Natural killer cell treated with Interleukin-12 subunit alpha and Interleukin-12 subunit beta and Interleukin-15 and Interleukin-18, amount 100 ng/mL, for 72 hours (primary cell): ENCODE measurements around the gene PCCA. TPM values are rescaled to one million over a fixed set of nuclear protein-coding genes. Genes with fewer than 3 reads are reported as not detected.
"Not testable (repeated sequence)": the region's sequence is repeated elsewhere in the genome, so short reads cannot be mapped to it uniquely, and the experiment has no call there.

Experiments
- ATAC-seq, 2 donors: fragments of 150-1000 bp; cut with Tn5 transposase in 1 of 2; sonication (Bioruptor Pico), chemical (Tn5 transposase) in 1 of 2; 2 replicates each; pipeline ENCODE4 v1.10.0; 2021
- DNase-seq: peaks from one replicate; pipeline ENCODE4 v3.0.0; 2022; ENCODE audit warnings: low spot score
- H3K27ac Mint-ChIP-seq, 2 donors: 1 replicate in 1 of 2; 2 replicates in 1 of 2; pipeline ENCODE4 v1.8.0; 2022; ENCODE audit warnings: mixed read lengths in 2 of 2, mild to moderate bottlenecking in 1 of 2, moderate library complexity in 1 of 2
- H3K27me3 Mint-ChIP-seq, 2 donors: 1 replicate in 1 of 2; 2 replicates in 1 of 2; pipeline ENCODE4 v1.8.0; 2022; ENCODE audit warnings: mixed read lengths in 2 of 2
- H3K36me3 Mint-ChIP-seq: one replicate; pipeline ENCODE4 v1.8.0; 2022; ENCODE audit warnings: mixed read lengths
- H3K4me1 Mint-ChIP-seq, 2 donors: 1 replicate in 1 of 2; 2 replicates in 1 of 2; pipeline ENCODE4 v1.8.0; 2022; ENCODE audit warnings: low read depth in 2 of 2, mixed read lengths in 2 of 2, mild to moderate bottlenecking in 1 of 2
- H3K4me3 Mint-ChIP-seq: one replicate; pipeline ENCODE4 v1.8.0; 2022; ENCODE audit warnings: mixed read lengths
- H3K9me3 Mint-ChIP-seq: 2 replicates; pipeline ENCODE4 v1.8.0; 2022; ENCODE audit warnings: mixed read lengths
- total RNA-seq, 2 donors: library from RNA; stranded (reverse); gene quantifications; one replicate each; pipeline ENCODE4 v1.2.3, GENCODE V29; 2022

The PCCA gene
- total RNA-seq, 2 donors from 2014 or later: 9.1 to 27.1 TPM

DNA sequence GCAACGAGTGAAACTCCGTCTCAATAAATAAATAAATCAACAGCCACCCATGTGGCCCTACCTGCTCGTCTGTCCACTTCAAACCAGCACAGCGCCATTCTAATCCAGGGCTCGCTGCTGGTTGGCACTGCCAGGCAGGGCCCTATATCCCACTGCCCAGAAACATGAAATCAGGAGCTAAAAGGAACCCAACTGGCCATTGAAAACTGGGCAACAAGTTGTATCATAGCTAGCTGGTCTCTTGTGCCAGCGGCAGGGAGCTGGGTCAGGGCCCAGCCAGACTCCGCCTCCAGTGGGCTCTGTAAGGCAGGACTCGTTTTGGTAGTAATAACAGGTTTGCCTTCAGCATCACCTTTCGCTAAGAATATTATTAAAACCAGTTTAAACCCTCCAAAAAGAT lies 460.4 kb downstream of the PCCA start:
- H3K27me3 Mint-ChIP-seq: no peaks in the 10 kb centered on the region
- ATAC-seq (no peak), DNase-seq (no peak)
- no peaks in the 10 kb centered on the region for H3K36me3 Mint-ChIP-seq
- H3K9me3 Mint-ChIP-seq: no peaks in the 10 kb centered on the region
- no peaks in the 10 kb centered on the region for H3K4me1 Mint-ChIP-seq
- no peak overlapping the region for H3K4me3 Mint-ChIP-seq
- no peak overlapping the region for H3K27ac Mint-ChIP-seq

GRCh38 chr13:100552755-100553154 lies 463.9 kb downstream of the PCCA start:
- Mint-ChIP-seq H3K36me3 (no peaks in the 10 kb centered on the region), H3K9me3 (no peaks in the 10 kb centered on the region), H3K27ac (no peak overlapping the region), H3K4me3 (no peak overlapping the region), H3K4me1 (no peaks in the 10 kb centered on the region), H3K27me3 (no peaks in the 10 kb centered on the region)
- DNase-seq: no peak
- no peak for ATAC-seq

- Mint-ChIP-seq H3K27ac (no peak overlapping the region), H3K9me3 (no peaks in the 10 kb centered on the region), H3K4me1 (no peaks in the 10 kb centered on the region), H3K36me3 (no peaks in the 10 kb centered on the region), H3K27me3 (no peaks in the 10 kb centered on the region), H3K4me3 (no peak overlapping the region)
- no peak for ATAC-seq
- DNase-seq: no peak
These were observed 471.0 kb downstream of the PCCA start for GRCh38 chr13:100559886-100560285.

DNA sequence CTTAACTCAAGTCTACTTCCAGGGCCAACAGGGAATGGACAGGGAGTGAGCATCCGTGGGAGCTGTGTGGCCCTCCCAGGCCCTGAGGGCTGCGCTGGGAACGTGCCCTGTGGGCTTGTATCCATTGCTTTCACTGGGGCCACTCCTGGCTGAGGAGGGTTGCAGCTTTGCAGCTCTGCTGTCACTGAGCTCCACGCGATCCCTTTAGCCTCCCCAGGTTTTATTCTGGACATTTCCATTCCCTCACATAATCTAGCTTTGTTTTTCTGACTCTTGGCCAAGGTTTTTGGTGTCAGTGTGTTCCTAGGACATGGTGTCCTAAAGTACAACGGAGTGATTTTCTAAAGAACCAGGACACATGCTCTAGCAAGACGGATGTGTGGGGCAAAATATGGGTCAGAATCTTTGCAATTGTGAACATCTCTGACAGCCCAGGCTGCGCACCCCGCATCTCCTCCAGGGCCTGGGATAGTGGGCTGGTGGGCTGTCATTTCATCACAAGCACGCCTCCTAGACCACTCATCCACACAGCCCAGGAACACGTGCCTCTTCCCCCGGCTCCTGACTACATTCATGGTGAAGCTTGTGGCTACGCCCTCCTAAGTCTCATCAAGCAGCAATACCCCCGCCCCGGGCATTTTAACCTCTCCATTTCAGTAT lies 471.7 kb downstream of the PCCA start:
- Mint-ChIP-seq H3K9me3 (no peaks in the 10 kb centered on the region), H3K27ac (no peak overlapping the region), H3K36me3 (no peaks in the 10 kb centered on the region), H3K4me1 (peaks cover 0 to 2% of the 10 kb centered on the region in 2 donors), H3K4me3 (no peak overlapping the region), H3K27me3 (no peaks in the 10 kb centered on the region)
- DNase-seq (no peak), ATAC-seq (no peak)

GRCh38 chr13:100561158-100561499 lies 472.2 kb downstream of the PCCA start:
- Mint-ChIP-seq H3K36me3 (no peaks in the 10 kb centered on the region), H3K27me3 (no peaks in the 10 kb centered on the region), H3K9me3 (no peaks in the 10 kb centered on the region), H3K4me1 (peaks cover 0 to 4% of the 10 kb centered on the region in 2 donors), H3K27ac (no peak overlapping the region), H3K4me3 (no peak overlapping the region)
- DNase-seq (no peak), ATAC-seq (no peak)

DNA sequence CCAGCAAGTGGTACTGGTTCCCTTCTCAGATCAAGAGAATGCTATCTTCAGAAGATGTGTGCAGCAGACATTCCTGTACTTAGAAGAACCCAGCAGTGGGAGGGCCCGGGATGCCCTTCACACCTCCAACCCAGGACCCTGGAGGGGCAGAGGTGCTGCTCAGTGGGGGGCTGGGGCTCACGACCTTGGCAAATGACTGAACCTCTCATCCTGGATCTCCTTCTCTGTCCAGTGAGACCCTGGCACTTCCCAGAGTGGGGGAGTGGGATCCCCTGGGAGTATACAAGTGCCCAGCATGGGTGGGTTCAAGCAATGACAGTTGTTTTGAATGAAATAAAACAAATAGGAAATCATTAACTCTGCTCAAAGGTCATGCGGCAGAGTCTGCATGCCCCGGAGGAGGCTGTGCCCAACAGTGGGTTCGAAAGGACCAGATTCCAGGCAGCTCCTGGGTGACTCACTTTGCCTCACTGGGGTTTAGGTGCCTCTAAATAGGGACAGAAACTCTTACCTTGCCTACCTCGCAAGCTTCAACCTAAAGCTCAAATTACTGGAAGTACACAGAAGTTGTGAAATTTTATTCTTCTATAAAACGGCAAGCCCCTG lies 472.8 kb downstream of the PCCA start:
- ATAC-seq (no peak), DNase-seq (no peak)
- Mint-ChIP-seq H3K27me3 (no peaks in the 10 kb centered on the region), H3K4me1 (peaks cover 0 to 4% of the 10 kb centered on the region in 2 donors), H3K27ac (no peak overlapping the region), H3K4me3 (no peak overlapping the region), H3K36me3 (no peaks in the 10 kb centered on the region), H3K9me3 (no peaks in the 10 kb centered on the region)

DNA sequence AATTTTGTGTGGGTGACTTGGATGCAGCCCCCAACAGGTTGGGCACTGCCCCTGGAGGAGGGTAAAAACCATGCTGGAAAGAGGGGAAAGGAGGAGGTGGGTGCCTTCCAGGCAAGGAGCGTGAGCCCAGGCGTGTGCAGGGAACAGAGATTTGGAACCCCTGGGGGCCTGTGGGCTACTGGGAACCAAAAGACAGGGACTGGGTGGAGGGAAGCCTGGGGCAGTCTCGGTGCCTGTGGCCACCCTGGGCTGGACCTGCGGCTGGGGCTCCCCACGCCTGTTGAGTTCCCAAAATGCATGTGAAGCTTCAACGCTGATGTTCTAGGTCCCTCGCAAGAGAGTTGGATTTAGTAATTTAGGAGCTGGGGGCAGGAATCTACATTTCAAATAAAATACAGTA lies 474.9 kb downstream of the PCCA start:
- Mint-ChIP-seq H3K4me1 (peaks cover 0 to 8% of the 10 kb centered on the region in 2 donors), H3K27ac (peak overlapping the region in 1 of 2 donors; percentile 57), H3K4me3 (no peak overlapping the region), H3K9me3 (no peaks in the 10 kb centered on the region), H3K27me3 (no peaks in the 10 kb centered on the region), H3K36me3 (no peaks in the 10 kb centered on the region)
- no peak for ATAC-seq
- no peak for DNase-seq

GRCh38 chr13:100564444-100565223 lies 475.7 kb downstream of the PCCA start:
- no peak for ATAC-seq
- H3K36me3 Mint-ChIP-seq: no peaks in the 10 kb centered on the region
- H3K27ac Mint-ChIP-seq: no peak overlapping the region
- H3K9me3 Mint-ChIP-seq: no peaks in the 10 kb centered on the region
- no peaks in the 10 kb centered on the region for H3K27me3 Mint-ChIP-seq
- no peak for DNase-seq
- H3K4me1 Mint-ChIP-seq: peaks cover 0 to 8% of the 10 kb centered on the region in 2 donors
- H3K4me3 Mint-ChIP-seq: no peak overlapping the region

- H3K36me3 Mint-ChIP-seq: no peaks in the 10 kb centered on the region
- H3K27me3 Mint-ChIP-seq: no peaks in the 10 kb centered on the region
- ATAC-seq (no peak), DNase-seq (no peak)
- H3K9me3 Mint-ChIP-seq: no peaks in the 10 kb centered on the region
- peaks cover 0 to 8% of the 10 kb centered on the region in 2 donors for H3K4me1 Mint-ChIP-seq
- no peak overlapping the region for H3K27ac Mint-ChIP-seq
- H3K4me3 Mint-ChIP-seq: no peak overlapping the region
These were observed 476.4 kb downstream of the PCCA start for GRCh38 chr13:100565286-100565685.

DNA sequence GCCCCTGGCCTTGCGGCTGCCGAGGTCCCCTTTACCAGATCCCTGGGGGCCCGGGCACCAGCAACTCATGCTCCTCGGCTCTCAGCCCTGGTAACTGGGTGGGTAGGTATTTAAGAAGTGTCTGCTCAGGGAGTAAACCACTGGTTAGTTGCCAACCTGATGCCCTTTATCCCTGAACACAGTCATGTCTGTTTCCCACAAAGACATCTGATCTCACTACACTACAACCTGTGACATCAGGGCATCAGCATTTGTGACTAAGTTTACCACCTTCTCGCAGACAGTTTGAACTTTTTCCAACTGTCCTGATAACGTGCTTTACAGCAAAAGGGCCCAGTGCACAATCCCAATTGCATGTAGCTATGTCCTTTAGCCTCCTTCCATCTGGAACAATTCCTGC lies 477.6 kb downstream of the PCCA start:
- ATAC-seq (no peak), DNase-seq (no peak)
- Mint-ChIP-seq H3K4me3 (no peak overlapping the region), H3K27me3 (no peaks in the 10 kb centered on the region), H3K27ac (no peak overlapping the region), H3K9me3 (no peaks in the 10 kb centered on the region), H3K36me3 (no peaks in the 10 kb centered on the region), H3K4me1 (peaks cover 0 to 8% of the 10 kb centered on the region in 2 donors)

DNA sequence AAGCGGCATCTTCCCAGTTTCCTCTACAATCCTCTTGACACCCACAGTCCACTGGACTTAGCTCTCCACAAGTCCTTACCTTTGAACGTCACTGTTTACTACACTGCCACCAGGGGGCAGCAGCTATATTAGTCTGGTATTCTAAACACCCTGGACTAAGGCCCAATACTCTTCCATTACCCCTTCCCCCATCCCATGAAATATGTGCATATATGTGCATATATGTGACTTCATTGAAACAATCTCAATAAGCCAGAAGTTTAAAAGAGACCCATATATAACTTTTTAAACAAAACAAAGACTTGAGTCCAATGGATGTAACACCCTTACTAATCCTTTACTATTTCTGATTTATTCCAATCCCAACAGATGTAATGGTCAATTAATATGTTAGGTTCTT lies 484.2 kb downstream of the PCCA start:
- H3K27me3 Mint-ChIP-seq: no peaks in the 10 kb centered on the region
- ATAC-seq: peak; percentile 81 to 86
- no peaks in the 10 kb centered on the region for H3K9me3 Mint-ChIP-seq
- H3K4me3 Mint-ChIP-seq: no peak overlapping the region
- peaks cover under 1% of the 10 kb centered on the region for H3K36me3 Mint-ChIP-seq
- H3K4me1 Mint-ChIP-seq: peaks cover 16 to 22% of the 10 kb centered on the region in 2 donors
- peak; percentile 78 for DNase-seq
- no peak overlapping the region for H3K27ac Mint-ChIP-seq

DNA sequence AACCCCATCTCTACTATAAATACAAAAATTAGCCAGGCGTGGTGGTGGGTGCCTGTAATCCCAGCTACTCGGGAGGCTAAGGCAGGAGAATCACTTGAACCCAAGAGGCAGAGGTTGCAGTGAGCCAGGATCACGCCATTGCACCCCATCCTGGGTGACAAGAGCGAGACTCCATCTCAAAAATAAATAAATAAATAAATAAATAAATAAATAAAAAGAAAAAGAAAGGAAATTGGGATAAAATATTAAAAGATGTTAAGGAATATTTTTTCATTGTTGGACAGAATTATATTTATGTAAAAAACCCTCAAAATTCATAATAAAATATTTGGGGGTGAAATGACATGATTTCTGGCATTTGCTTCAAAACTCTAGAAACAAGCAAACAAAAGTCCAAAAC lies 488.3 kb downstream of the PCCA start:
- not testable (repeated sequence) for H3K9me3 Mint-ChIP-seq, H3K36me3 Mint-ChIP-seq, H3K27me3 Mint-ChIP-seq, H3K4me3 Mint-ChIP-seq, ATAC-seq, DNase-seq
- H3K27ac Mint-ChIP-seq: peak overlapping the region in 1 of 2 donors; percentile 53
- H3K4me1 Mint-ChIP-seq: peaks cover 31 to 32% of the 10 kb centered on the region in 2 donors
